Chondrocyte (in vitro differentiated cells): ENCODE measurements around the gene OLFML3. TPM values are rescaled to one million over a fixed set of nuclear protein-coding genes. Genes with fewer than 3 reads are reported as not detected.

Source experiments
- DNase-seq: peaks from one replicate; pipeline ENCODE4 v3.0.0; 2021; ENCODE audit warnings: mixed read lengths, low spot score
- H3K27ac Mint-ChIP-seq: one replicate; pipeline ENCODE4 v1.8.0; 2021; ENCODE audit warnings: mild to moderate bottlenecking, moderate library complexity, mixed read lengths; ENCODE audit not compliant: unreplicated experiment
- H3K27me3 Mint-ChIP-seq: 2 replicates; pipeline ENCODE4 v1.8.0; 2021; ENCODE audit warnings: low read depth, mixed read lengths
- H3K36me3 Mint-ChIP-seq: 2 replicates; pipeline ENCODE4 v1.8.0; 2021; ENCODE audit warnings: low read depth, mixed read lengths
- H3K4me1 Mint-ChIP-seq: 2 replicates; pipeline ENCODE4 v1.8.0; 2021; ENCODE audit warnings: low read depth, mild to moderate bottlenecking, mixed read lengths
- H3K4me3 Mint-ChIP-seq: one replicate; pipeline ENCODE4 v1.8.0; 2021; ENCODE audit warnings: mild to moderate bottlenecking, moderate library complexity, mixed read lengths; ENCODE audit not compliant: unreplicated experiment
- H3K9me3 Mint-ChIP-seq: 2 replicates; pipeline ENCODE4 v1.8.0; 2021; ENCODE audit warnings: low read depth, mixed read lengths
- long read RNA-seq: library from polyadenylated mRNA; stranded (forward); transcript quantifications from one replicate; pipeline ENCODE4 v2.0.0, GENCODE V29; 2021
- total RNA-seq: library from RNA; stranded (reverse); gene quantifications from 3 replicates; pipeline ENCODE4 v1.2.1, GENCODE V29; 2021
- TF ChIP-seq, protein P1 (sequence below): fragments of 200-600 bp; sonication (generic); IDR thresholded peaks from 2 replicates; pipeline ENCODE4 v1.5.0; 2021; ENCODE audit warnings: antibody characterized with exemption, mild to moderate bottlenecking, moderate library complexity

Gene OLFML3, protein sequence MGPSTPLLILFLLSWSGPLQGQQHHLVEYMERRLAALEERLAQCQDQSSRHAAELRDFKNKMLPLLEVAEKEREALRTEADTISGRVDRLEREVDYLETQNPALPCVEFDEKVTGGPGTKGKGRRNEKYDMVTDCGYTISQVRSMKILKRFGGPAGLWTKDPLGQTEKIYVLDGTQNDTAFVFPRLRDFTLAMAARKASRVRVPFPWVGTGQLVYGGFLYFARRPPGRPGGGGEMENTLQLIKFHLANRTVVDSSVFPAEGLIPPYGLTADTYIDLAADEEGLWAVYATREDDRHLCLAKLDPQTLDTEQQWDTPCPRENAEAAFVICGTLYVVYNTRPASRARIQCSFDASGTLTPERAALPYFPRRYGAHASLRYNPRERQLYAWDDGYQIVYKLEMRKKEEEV
- 33.1 to 44.2 TPM (median 34.9 TPM) in 3 replicates for total RNA-seq
- long read RNA-seq, transcript OLFML3-201 (3 exons, 1,780 nt), result major isoform, 41 of 191 reads
- long read RNA-seq, partial matches to known transcripts, result 2 of 191 reads
- long read RNA-seq, other reads (novel, unspliced or antisense), result 148 of 191 reads

DNA sequence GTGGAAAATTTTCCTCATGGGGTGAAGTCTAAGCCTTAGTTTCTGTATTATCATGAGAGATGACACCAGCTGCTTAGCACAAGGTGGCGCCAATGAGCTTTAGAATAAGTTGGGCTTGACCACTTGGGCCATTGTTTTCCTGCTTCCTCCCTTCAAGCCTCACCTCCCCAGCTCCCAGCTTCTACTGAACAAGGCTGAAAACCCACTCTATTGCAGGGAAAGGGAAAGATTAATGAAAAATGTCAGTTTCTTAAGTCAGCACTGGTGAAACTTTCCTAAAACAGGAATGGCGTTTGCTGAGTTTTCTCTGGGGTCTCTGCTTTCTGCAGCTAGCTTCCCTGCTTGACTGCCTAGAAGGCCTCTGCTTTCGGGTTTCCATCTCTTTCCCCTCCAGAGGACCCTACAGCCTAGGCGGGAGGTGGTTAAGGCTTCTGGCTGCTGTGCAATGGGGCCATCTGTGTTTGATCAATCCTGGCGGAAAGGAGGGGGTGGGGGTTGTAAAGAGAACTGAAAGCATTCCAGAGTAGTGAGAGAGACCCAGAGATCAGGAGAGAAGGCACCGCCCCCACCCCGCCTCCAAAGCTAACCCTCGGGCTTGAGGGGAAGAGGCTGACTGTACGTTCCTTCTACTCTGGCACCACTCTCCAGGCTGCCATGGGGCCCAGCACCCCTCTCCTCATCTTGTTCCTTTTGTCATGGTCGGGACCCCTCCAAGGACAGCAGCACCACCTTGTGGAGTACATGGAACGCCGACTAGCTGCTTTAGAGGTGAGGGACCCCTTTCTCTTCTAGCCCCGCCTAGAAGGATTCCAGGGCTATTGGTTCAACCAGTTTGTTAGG is at the start of gene OLFML3:
OLFML3 (plus strand) TSS at position 612 of the 840 bp plus-strand sequence; CDS start at position 655, 43 bp downstream.
- Mint-ChIP-seq H3K27me3 (no peaks in the 10 kb centered on the region), H3K36me3 (peaks cover 1% of the 10 kb centered on the region), H3K27ac (peak within 1 kb of the TSS; percentile 97), H3K4me3 (peak within 1 kb of the TSS; percentile 67), H3K9me3 (no peaks in the 10 kb centered on the region), H3K4me1 (peaks cover 87% of the 10 kb centered on the region)
- TF ChIP-seq, protein P1, sequence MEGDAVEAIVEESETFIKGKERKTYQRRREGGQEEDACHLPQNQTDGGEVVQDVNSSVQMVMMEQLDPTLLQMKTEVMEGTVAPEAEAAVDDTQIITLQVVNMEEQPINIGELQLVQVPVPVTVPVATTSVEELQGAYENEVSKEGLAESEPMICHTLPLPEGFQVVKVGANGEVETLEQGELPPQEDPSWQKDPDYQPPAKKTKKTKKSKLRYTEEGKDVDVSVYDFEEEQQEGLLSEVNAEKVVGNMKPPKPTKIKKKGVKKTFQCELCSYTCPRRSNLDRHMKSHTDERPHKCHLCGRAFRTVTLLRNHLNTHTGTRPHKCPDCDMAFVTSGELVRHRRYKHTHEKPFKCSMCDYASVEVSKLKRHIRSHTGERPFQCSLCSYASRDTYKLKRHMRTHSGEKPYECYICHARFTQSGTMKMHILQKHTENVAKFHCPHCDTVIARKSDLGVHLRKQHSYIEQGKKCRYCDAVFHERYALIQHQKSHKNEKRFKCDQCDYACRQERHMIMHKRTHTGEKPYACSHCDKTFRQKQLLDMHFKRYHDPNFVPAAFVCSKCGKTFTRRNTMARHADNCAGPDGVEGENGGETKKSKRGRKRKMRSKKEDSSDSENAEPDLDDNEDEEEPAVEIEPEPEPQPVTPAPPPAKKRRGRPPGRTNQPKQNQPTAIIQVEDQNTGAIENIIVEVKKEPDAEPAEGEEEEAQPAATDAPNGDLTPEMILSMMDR, result peak; percentile 86
- DNase-seq, result no peak

DNA sequence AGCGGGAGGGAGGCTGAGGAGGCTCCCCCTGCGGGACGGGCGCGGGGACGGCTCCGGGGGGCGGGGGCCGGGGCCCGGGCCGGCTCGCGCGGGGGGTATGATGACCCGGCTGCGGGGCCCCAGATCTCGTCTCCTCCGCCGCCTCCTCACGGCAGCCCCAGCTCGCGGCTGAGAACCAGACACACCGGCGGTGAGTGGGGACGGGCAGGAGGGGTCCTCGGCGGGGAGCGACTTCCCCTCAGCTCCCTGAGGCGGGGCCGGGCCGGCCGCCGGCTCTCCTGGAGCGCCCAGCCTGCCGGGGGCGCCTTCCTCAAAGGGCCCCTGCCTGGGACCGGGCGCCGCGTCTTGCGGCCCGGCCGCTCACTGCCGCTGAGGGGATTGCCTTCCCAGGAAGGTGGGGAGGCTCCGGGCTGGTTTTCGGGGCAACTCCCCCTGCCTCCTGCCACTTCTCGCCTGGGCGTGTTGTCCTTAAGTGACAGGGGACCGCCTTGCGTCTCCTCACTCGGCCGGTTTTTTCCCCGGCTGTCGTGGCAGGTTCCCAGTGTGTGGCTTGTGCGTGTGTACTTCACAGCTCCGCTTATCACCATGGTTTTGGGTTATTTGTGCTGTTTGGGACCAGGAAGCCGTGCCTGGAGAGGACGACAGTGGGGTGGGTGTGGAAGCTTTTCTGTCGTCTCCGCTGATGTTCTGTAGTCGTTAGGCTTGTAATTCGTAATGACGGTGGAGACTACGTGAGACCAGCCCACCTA is 49.4 kb upstream of the OLFML3 start:
- no peaks in the 10 kb centered on the region for H3K36me3 Mint-ChIP-seq
- H3K9me3 Mint-ChIP-seq, result no peaks in the 10 kb centered on the region
- TF ChIP-seq, protein P1, result peak; percentile 70
- peak overlapping the region; percentile 96 for H3K27ac Mint-ChIP-seq
- no peaks in the 10 kb centered on the region for H3K27me3 Mint-ChIP-seq
- no peak for DNase-seq
- H3K4me1 Mint-ChIP-seq, result peaks cover 50% of the 10 kb centered on the region
- H3K4me3 Mint-ChIP-seq, result peak overlapping the region; percentile 82

DNA sequence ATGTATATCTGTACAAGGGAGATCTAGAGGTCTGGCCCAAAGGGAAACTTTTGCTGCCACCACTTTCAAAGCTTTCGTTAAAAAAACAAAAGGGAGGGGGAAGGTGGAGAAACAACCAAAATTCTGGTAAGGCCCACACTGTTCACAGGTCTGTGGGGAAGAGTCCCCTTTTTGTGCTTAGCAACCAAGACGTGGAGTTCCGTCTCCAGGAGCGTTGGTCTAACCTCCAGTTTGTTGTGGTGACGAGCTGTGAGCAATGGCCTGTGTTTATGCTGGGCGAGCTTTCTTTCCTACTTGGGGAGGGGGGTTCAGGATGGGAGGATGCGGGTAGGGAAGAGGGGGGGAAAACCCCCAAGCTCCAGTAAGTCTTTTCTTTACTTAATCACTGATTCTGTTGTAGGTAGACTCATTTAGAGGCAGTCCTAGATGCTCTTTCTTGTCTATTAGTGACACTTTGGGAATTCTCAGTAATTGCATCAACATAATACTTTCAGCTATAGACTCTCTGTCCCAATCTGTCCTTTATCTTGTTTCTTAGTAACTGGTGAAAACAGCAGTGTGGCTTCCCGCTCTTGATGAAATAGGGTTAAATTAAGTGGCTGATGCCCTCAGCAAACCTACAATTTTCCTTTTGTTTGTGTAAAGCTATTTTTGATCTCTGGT is 48.6 kb upstream of the OLFML3 start:
- no peak for DNase-seq
- peak overlapping the region; percentile 82 for H3K4me3 Mint-ChIP-seq

DNA sequence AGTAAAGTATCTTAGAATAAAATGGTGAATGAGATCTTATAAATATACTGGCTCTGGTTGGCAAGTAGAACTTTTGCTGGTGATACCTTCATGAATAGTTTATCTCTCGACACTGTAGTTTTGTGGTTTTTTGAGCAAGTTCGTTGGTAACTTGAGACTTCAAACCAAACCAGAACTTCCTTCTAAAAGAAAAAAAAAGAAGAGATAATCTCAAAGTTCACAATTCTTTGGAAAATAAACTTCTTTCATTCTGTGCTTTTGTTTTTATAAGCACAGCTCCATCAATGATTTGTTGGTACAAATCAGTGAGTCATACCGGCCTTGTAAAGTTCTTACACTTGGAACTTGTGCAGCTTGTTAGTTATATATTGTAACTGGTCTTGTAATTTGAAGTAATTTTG is 47.8 kb upstream of the OLFML3 start:
- Mint-ChIP-seq H3K4me3 (peak overlapping the region; percentile 82), H3K27me3 (no peaks in the 10 kb centered on the region), H3K4me1 (peaks cover 62% of the 10 kb centered on the region), H3K9me3 (no peaks in the 10 kb centered on the region), H3K27ac (peak overlapping the region; percentile 96), H3K36me3 (no peaks in the 10 kb centered on the region)
- no peak for DNase-seq
- TF ChIP-seq, protein P1, result no peak

More for the DNA sequence above, 48.6 kb upstream of the OLFML3 start:
- TF ChIP-seq, protein P1, result no peak
- Mint-ChIP-seq H3K36me3 (no peaks in the 10 kb centered on the region), H3K27me3 (no peaks in the 10 kb centered on the region), H3K27ac (peak overlapping the region; percentile 96), H3K4me1 (peaks cover 56% of the 10 kb centered on the region), H3K9me3 (no peaks in the 10 kb centered on the region)
